HG03558 (cell line): ENCODE measurements around the gene KCNH6.

Experiments
- ATAC-seq: cut with Tn5 transposase; IDR thresholded peaks from one replicate; pipeline ENCODE4 v1.9.1; 2021; ENCODE audit warnings: moderate number of reproducible peaks; ENCODE audit not compliant: unreplicated experiment; ENCODE audit errors: extremely low read depth

Gene KCNH6

DNA sequence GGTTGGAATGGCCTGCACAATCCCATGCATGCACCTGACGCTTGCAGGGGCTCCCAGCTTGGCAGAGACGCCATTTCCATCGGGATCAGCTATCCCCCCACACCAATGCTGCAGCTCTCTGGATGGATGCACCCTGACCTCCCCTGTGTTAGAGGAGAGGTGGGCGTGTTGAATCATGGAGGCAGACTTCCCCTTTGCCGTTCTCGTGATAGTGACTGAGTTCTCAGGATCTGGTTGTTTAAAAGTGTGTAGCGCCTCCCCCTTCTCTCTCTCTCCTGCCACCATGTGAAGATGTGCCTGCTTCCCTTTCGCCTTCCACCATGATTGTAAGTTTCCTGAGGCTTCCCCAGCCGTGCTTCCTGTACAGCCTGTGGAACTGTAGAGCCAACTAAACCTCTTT, 17.8 kb upstream of the KCNH6 start:
- ATAC-seq = no peak

GRCh38 chr17:63506627-63507026, 16.5 kb upstream of the KCNH6 start:
- ATAC-seq = no peak

DNA sequence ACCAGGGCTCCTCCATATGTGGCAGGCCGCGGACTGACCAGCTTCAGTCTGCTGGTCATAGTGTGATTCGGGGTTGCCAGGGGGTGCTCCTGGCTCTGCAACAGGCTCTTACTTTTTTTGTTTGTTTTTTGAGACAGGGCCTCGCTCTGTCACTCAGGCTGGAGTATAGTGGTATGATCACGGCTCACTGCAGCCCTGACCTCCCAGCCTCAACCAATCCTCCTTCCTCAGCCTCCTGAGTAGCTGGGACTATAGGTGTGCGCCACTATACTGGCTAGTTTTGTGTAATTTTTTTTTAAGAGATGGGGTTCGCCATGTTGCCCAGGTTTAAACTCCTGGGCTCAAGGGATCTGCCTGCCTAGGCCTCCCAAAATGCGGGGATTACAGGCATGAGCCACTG, 11.8 kb upstream of the KCNH6 start:
- no peak for ATAC-seq

GRCh38 chr17:63512388-63512787, 10.8 kb upstream of the KCNH6 start:
- no peak for ATAC-seq

DNA sequence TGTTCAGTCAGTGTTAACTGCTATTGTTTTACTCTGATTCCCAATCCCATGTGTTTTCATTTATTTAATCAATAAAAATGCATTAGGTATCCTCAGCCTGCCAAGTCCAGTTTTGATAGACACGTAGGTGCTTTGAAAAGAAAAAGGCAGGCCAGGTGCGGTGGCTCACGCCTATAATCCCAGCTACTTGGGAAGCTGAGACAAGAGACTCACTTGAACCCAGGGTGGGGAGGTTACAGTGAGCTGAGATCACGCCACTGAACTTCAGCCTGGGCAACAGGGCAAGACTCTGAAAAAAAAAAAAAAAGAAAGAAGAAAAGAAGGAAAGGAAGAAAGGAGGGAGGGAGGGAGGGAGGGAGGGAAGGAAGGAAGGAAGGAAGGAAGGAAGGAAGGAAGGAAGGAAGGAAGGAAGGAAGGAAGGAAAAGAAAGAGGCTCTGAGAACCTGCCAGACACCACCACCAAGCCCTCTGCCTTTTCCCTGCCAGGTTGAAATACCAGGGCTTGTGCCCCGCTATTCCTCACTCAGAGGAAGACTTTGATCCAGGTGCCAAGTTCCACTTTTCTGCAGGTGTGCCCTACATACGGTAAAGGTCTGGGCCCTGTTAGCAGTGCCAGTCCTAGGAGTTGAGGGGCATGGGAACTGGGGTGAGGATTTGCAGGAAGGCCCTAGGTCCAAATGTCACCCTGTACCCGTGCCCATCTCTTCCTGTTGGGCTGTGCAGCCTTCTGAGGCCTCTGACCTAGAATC, 10.1 kb upstream of the KCNH6 start:
- no peak for ATAC-seq

DNA sequence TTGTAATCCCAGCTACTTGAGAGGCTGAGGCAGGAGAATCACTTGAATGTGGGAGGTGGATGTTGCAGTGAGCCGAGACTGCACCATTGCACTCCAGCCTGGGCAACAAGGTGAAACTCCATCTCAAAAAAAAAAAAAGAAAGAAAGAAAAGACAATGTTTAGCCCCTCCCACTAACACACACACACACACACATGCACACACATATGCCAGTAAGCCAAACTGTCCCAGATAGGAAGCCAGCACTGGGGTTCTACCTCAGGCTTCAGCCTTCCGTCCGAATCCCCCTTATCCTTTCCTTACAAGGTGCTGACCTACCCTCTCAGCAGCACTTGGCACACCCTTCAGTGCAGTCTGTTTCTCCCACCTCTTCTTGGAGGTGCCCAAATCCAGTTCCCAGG, 8.7 kb upstream of the KCNH6 start:
- no peak for ATAC-seq

- ATAC-seq = no peak
Measured at GRCh38 chr17:63514974-63515373, 8.2 kb upstream of the KCNH6 start.

DNA sequence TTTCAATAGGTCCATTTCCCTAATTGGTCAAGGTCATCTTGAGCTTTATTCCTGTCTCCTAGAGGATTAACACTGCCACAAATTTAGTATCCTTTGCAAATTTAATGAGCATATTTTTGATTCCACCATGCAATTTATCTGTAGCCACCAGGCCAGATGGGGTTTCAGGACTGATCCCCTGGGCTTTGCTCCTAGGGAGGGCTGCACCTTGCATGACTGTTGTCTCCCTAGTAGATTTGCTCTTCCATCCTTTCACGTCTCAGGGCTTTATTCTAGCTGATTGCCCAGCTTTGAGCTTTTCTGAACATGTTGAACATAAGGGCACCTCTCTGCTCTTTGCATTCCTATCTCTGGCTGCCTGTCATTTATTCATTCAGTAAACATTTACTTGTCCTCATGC, 7.7 kb upstream of the KCNH6 start:
- no peak for ATAC-seq

- ATAC-seq = no peak
Measured at GRCh38 chr17:63516910-63517824, 6.0 kb upstream of the KCNH6 start.

GRCh38 chr17:63517825-63518534, 5.2 kb upstream of the KCNH6 start:
- ATAC-seq = no peak

DNA sequence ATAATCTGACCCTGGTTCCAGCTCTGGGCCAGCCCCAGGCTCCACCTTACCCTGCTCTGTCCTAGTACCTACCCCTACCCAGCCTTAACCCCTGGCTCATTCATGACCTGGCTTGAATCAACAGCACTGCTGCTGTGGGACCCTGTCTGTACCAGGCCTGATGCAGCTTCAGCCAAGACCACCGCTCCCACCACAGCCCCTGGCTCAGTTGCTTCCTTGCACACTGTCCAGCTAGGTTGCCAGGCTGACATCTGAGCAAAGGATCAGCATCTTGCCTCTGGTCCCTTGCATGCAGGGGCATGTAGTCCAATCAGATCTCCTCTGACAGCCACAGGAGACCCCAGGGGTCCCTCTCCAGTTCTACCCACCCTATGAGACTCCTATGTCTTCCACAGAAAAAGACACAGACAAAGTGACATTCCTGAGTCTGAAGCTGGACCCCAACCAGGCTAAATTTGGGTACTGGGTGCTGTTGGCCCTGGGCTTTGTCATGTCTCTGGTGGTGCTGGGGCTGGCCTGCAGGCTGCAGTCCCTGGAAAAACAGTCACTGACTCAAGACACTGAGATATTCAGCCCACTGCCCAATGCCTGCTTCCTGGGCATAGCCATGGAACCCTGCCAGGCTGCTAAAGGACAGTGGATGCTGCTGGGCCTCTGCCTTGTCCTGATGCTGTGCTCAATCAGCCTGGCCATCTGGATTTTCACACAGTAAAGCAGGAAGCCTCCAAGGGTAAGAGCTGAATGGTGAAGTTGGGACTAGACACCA, 3.9 kb upstream of the KCNH6 start:
- no peak for ATAC-seq

GRCh38 chr17:63519972-63520882, 2.9 kb upstream of the KCNH6 start:
- no peak for ATAC-seq

GRCh38 chr17:63524051-63524450, 893 bp downstream of the KCNH6 start:
- no peak for ATAC-seq

DNA sequence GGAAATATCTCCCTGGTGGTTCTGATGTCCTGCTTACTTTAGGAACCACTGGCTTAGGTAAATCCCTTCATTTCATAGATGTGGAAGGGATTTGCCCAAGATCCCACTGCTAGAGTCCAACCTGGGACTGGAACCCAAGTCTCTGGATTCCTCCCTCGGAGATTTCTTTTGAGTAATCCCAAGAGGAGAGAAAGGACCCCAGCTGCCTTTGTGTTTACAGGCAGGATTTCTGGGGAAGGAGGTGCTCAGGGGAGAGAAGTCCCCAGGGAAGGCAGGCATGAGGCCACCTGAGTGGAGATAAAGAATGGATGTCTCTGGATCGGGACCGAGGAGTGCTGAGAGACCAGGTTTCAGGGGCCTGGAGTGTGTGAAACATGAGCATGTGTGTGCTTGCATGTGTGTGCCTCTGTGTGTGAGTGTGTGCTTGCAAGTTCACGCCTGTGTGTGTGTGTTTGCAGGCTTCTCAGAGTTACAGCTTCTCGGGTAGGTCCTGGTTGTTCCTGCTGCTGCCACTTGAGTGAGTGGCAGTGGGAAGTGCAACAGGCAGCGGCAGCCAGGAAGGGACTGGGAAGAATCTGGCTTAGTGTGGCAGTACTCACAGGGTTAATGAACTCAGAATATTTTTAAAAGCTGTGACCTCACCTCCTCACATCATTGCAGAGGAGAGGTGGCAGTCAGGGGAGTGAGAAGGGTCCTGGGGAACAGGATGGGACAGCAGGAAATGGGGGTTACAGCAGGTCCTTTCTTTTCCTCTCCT, 2.2 kb downstream of the KCNH6 start:
- ATAC-seq = no peak

- no peak for ATAC-seq
Measured at GRCh38 chr17:63526861-63527260, 3.7 kb downstream of the KCNH6 start.

- ATAC-seq = no peak
Measured at GRCh38 chr17:63528183-63528582, 5.0 kb downstream of the KCNH6 start.

- ATAC-seq = no peak
Measured at GRCh38 chr17:63529711-63530556, 6.8 kb downstream of the KCNH6 start.
